MCF 10A (cell line): ENCODE results near the gene CDK14. TPM values are rescaled to one million over a fixed set of nuclear protein-coding genes. Genes with fewer than 3 reads are reported as not detected.
A peak's percentile ranks its signal among the peaks of the same experiment; 100 is the strongest.
"Not testable (repeated sequence)": the region's sequence is repeated elsewhere in the genome, so short reads cannot be mapped to it uniquely, and the experiment has no call there.

Source experiments
- BruUV-seq: library from RNA; stranded (reverse); fragments of 400-500 nt; replicated peaks from 2 replicates; lab custom pipeline; 2021; lab: Mats Ljungman, UMichigan
- CTCF ChIA-PET: fragments of 300-600 bp; sonication (Branson Sonifier 250); formaldehyde crosslinking; extraction: SDS; loops from one replicate; lab custom pipeline; 2021; ENCODE audit warnings: antibody characterized with exemption, inconsistent platforms; lab: Yijun Ruan, JAX
- POLR2A ChIA-PET: fragments of 300-600, 350-650 bp; sonication (Branson Sonifier 250); formaldehyde crosslinking; extraction: SDS; loops from one replicate; lab custom pipeline; 2020; ENCODE audit warnings: antibody characterized with exemption, inconsistent platforms; lab: Yijun Ruan, JAX
- DNase-seq: peaks from one replicate; pipeline ENCODE4 v3.0.0-alpha.2; 2018; ENCODE audit not compliant: unreplicated experiment
- H3K27ac Mint-ChIP-seq: one replicate; pipeline ENCODE4 v1.8.0; 2022; ENCODE audit warnings: mild to moderate bottlenecking, low read depth, mixed read lengths; ENCODE audit not compliant: unreplicated experiment
- H3K27me3 Mint-ChIP-seq: one replicate; pipeline ENCODE4 v1.8.0; 2022; ENCODE audit warnings: mixed read lengths; ENCODE audit not compliant: insufficient read depth, unreplicated experiment
- H3K36me3 Mint-ChIP-seq: one replicate; pipeline ENCODE4 v1.8.0; 2022; ENCODE audit warnings: mild to moderate bottlenecking, moderate library complexity, mixed read lengths; ENCODE audit not compliant: insufficient read depth, unreplicated experiment
- H3K4me1 Mint-ChIP-seq: one replicate; pipeline ENCODE4 v1.8.0; 2022; ENCODE audit warnings: mixed read lengths; ENCODE audit not compliant: insufficient read depth, unreplicated experiment
- H3K4me3 Mint-ChIP-seq: one replicate; pipeline ENCODE4 v1.8.0; 2022; ENCODE audit warnings: mild to moderate bottlenecking, moderate library complexity, mixed read lengths; ENCODE audit not compliant: unreplicated experiment
- H3K9me3 Mint-ChIP-seq: one replicate; pipeline ENCODE4 v1.8.0; 2022; ENCODE audit warnings: mixed read lengths; ENCODE audit not compliant: unreplicated experiment
- intact Hi-C: fragments of 100-400 bp; cut with micrococcal nuclease; formaldehyde crosslinking; loops from 2 replicates; pipeline ENCODE4 v1.14.1; 2022
- total RNA-seq: library from RNA; stranded (reverse); gene quantifications from 2 replicates; pipeline ENCODE4 v1.2.3, GENCODE V29; 2022
- TF ChIP-seq, protein P1 (sequence below): fragments of 200-600 bp; IDR thresholded peaks from one replicate; pipeline ENCODE4 v1.8.0; 2022; ENCODE audit warnings: antibody characterized with exemption, mild to moderate bottlenecking; ENCODE audit not compliant: unreplicated experiment

Gene CDK14
- total RNA-seq, 1 experiment from 2014 or later = 32.0 TPM

DNA sequence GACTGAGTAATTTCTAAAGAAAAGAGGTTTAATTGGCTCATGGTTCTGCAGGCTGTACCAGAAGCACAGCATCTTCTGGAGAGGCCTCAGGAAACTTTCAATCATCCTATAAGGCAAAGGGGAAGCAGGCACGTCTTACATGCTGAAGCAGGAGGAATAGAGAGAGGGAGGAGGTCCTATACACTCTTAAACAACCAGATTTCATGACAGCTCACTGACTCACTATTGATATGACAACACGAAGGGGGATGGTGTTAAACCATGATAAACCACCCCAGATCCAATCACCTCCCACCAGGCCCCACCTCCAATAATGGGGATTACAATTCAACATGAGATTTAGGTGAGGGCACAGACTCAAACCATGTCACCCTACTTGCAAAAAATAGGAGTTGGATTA, 201.5 kb downstream of the CDK14 start:
- CTCF ChIA-PET = interaction anchor here (0.5 kb wide), 1 partner anchor 371 kb away, joined by 4 read pairs; no protein-coding TSS in a partner anchor
- peaks cover 16% of the 10 kb centered on the region for H3K9me3 Mint-ChIP-seq
- POLR2A ChIA-PET = no interaction called here
- peaks cover 6% of the 10 kb centered on the region for H3K4me1 Mint-ChIP-seq
- BruUV-seq = no TSS peak
- no peaks in the 10 kb centered on the region for H3K36me3 Mint-ChIP-seq
- DNase-seq = no peak
- TF ChIP-seq, protein P1, sequence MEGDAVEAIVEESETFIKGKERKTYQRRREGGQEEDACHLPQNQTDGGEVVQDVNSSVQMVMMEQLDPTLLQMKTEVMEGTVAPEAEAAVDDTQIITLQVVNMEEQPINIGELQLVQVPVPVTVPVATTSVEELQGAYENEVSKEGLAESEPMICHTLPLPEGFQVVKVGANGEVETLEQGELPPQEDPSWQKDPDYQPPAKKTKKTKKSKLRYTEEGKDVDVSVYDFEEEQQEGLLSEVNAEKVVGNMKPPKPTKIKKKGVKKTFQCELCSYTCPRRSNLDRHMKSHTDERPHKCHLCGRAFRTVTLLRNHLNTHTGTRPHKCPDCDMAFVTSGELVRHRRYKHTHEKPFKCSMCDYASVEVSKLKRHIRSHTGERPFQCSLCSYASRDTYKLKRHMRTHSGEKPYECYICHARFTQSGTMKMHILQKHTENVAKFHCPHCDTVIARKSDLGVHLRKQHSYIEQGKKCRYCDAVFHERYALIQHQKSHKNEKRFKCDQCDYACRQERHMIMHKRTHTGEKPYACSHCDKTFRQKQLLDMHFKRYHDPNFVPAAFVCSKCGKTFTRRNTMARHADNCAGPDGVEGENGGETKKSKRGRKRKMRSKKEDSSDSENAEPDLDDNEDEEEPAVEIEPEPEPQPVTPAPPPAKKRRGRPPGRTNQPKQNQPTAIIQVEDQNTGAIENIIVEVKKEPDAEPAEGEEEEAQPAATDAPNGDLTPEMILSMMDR = no peak
- no peak overlapping the region for H3K4me3 Mint-ChIP-seq
- intact Hi-C loops = no loop called here
- H3K27ac Mint-ChIP-seq = no peak overlapping the region
- no peaks in the 10 kb centered on the region for H3K27me3 Mint-ChIP-seq

DNA sequence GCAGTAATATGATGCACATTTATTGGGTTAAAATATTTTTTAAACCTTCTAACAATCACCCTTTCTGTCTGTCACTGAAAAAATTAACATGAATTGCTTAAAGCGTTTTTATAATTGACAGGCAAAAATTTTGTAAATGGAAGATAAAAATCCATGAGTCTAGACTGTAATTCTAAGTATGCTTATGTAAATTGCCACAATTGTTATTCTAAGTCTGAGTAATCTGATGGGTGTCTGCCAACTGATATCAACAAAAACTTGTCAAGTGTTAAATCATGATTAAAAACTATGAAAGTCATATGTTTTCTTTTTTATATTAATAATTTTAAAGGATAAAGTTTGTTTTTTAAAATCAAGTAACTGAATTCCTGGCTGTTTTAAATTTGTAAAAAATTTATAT, 208.2 kb downstream of the CDK14 start:
- CTCF ChIA-PET = interaction anchor here (0.6 to 1.0 kb wide), 2 partner anchors 13 to 350 kb away, joined by 3 read pairs; no protein-coding TSS in a partner anchor
- H3K4me3 Mint-ChIP-seq = no peak overlapping the region
- no peak overlapping the region for H3K27ac Mint-ChIP-seq
- no peak for DNase-seq
- no peaks in the 10 kb centered on the region for H3K4me1 Mint-ChIP-seq
- intact Hi-C loops = no loop called here
- peaks cover 6% of the 10 kb centered on the region for H3K36me3 Mint-ChIP-seq
- H3K9me3 Mint-ChIP-seq = peaks cover 5% of the 10 kb centered on the region
- TF ChIP-seq, protein P1 = no peak
- POLR2A ChIA-PET = interaction anchor here (1.6 kb wide), 1 partner anchor 13 kb away, joined by 3 read pairs; no protein-coding TSS in a partner anchor
- no TSS peak for BruUV-seq
- H3K27me3 Mint-ChIP-seq = no peaks in the 10 kb centered on the region

GRCh38 chr7:90815552-90815951, 219.4 kb downstream of the CDK14 start:
- Mint-ChIP-seq H3K4me1 (peaks cover 20% of the 10 kb centered on the region), H3K27ac (peak overlapping the region; percentile 87)
- intact Hi-C loops, BruUV-seq, H3K9me3 Mint-ChIP-seq, DNase-seq, H3K27me3 Mint-ChIP-seq, H3K36me3 Mint-ChIP-seq, H3K4me3 Mint-ChIP-seq: not testable (repeated sequence)
- ChIA-PET POLR2A (interaction anchor here (0.7 kb wide), 1 partner anchor 10 kb away, joined by 3 read pairs; no protein-coding TSS in a partner anchor), CTCF (interaction anchor here (0.5 kb wide), 1 partner anchor 9 kb away, joined by 3 read pairs; no protein-coding TSS in a partner anchor)

GRCh38 chr7:90816511-90817142, 220.5 kb downstream of the CDK14 start:
- Mint-ChIP-seq H3K27ac (peak overlapping the region; percentile 87), H3K27me3 (no peaks in the 10 kb centered on the region), H3K9me3 (no peaks in the 10 kb centered on the region), H3K36me3 (no peaks in the 10 kb centered on the region), H3K4me3 (peak overlapping the region; percentile 43), H3K4me1 (peaks cover 20% of the 10 kb centered on the region)
- intact Hi-C loops = no loop called here
- TF ChIP-seq, protein P1 = no peak
- CTCF ChIA-PET = interaction anchor here (1.0 kb wide), 1 partner anchor 108 kb away, joined by 3 read pairs; no protein-coding TSS in a partner anchor
- DNase-seq = peak; percentile 96
- no TSS peak for BruUV-seq
- POLR2A ChIA-PET = interaction anchor here (0.6 to 1.4 kb wide), 8 partner anchors 9 to 1240 kb away, joined by 3 read pairs; no protein-coding TSS in a partner anchor
